Stimulated activated naive CD8-positive, alpha-beta T cell treated with anti-CD3 and anti-CD28 coated beads, Interleukin-15, Interleukin-2, amounts not matched to agents 100 U/mL and 50 U/mL, for 24 hours (primary cell): ENCODE measurements around the gene NABP1.

ENCODE experiments used
- ATAC-seq: fragments of 150-1000 bp; cut with Tn5 transposase; one replicate; pipeline ENCODE4 v1.10.0; 2021
- DNase-seq: peaks from one replicate; pipeline ENCODE4 v3.0.0; 2021

The NABP1 gene

GRCh38 chr2:191680639-191681038 is 2.7 kb downstream of the NABP1 start:
- DNase-seq (no peak), ATAC-seq (no peak)

- no peak for DNase-seq
- ATAC-seq, result no peak
Observed at GRCh38 chr2:191682126-191682525, 4.2 kb downstream of the NABP1 start.

GRCh38 chr2:191686066-191686465 is 8.1 kb downstream of the NABP1 start:
- no peak for DNase-seq

DNA sequence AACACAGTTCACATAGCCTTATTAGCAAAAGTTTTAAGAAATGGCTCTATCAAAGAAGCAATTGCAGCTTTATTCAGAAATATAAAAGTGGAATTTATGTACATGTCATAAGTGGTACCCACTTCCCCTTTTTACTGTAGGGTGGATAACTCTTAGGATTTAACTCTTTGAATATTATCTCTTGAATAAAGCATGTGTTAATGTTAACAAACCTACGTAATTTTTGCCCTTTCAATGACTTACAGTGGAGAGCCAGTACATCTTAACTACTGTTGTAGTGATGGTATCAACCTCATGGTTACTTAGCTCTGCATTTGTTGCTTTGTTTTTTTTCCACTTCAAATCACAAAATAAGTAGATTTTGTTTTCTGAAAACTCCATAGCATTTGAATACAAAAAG is 8.8 kb downstream of the NABP1 start:
- DNase-seq, result no peak
- no peak for ATAC-seq

More at GRCh38 chr2:191686066-191686465, 8.1 kb downstream of the NABP1 start:
- ATAC-seq, result no peak

- DNase-seq (no peak), ATAC-seq (no peak)
Observed at GRCh38 chr2:191687867-191688266, 9.9 kb downstream of the NABP1 start.

GRCh38 chr2:191688934-191689695 is 11.2 kb downstream of the NABP1 start:
- no peak for ATAC-seq
- DNase-seq, result no peak

GRCh38 chr2:191690327-191690726 is 12.4 kb downstream of the NABP1 start:
- no peak for ATAC-seq
- DNase-seq, result no peak

DNA sequence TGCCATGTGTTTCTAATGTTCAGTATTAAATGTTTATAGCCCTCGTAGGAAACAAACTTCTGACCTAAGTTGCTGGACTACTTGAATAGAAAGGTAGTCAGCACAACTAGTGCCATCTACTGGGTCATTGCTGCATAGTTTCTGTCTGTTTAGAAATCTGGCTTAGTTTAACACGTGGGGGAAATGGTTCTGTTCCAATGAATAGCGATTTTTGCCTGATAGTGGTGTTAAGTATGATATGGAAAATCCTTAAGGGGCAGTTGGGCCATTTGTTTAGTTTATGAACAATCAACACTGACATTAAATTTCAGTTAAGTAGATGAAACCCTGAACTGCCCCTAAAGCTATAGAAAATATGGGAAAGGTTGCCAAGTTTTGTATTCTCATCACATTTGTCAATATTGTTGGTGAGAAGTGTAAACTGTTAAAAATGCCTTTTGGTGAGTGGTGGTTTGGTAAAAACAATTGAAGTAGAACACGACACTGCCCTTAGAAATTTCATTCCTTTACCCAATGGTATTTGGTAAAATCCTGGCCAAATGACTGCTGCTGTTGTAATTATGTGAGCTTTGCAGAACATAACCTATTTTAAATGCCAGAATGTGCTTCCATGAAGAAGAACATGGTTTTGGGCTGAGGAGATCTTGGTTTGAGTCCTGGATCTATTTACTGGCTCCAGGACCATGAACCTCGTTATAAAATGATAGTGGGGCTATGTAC is 13.2 kb downstream of the NABP1 start:
- peak; percentile 58 for ATAC-seq
- DNase-seq, result peak; percentile 43

DNA sequence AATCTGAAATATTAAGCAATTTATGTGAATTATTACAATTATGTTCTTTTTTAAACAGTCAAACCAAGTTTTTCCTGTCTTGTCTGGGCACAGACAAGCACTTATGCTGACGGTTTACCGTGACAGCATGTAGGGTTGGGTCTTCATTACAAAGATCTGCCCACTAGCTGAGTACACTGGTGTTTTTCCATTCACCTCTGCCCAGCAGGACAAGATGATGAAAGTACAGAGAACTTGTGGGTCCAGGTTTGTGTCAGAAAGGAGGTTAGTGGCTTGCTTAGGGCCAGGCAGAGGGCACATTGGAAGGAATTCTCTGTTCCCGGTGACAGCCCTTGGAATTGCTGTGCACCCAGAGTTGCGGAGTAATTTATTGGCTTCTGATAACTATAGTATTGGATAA is 14.0 kb downstream of the NABP1 start:
- no peak for ATAC-seq
- DNase-seq, result no peak

DNA sequence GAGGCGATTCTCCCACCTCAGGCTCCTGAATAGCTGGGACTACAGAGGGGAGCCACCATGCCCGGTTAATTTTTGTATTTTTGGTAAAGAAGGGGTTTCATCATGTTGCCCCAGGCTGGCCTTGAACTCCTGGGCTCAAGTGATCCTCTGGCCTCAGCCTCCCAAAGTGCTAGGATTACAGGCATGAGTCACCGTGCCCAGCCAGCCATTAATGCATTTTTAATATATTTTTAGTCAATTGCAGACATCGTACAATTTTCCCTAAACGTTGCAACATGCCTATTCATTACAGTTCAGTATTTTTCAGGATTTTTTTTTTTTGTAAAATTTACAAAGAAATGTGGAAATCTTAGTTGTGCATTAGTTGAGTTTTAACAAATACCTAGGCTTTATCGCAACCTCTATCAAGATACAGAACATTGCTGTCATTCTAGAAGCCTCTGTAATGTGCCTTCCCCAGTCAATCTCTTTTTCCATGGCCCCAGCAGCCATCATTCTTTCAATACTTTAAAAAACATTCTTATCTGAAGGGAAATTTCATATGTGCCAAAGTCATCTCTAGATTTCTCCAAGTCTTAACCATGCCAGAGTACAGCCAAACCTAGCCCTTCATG is 14.7 kb downstream of the NABP1 start:
- ATAC-seq, result no peak
- no peak for DNase-seq

GRCh38 chr2:191693166-191693565 is 15.2 kb downstream of the NABP1 start:
- no peak for ATAC-seq

DNA sequence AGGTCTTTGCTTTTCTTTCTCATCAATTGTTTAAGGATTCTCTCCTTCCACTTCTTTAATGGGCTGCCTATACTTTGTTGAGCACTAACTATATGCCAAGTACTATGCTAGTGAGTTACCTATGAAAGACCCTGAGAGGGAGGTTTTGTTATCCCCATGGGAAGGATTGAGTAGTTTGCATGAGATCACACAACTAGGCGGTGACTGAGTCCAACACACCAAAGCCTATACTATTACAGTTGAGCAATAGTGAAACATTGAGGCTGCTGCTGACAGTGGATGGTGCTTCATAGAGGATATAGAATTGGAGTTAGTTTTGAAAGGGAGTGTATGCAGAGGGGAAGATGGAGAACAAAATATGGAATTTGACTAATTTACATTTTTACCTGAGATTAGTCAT is 15.8 kb downstream of the NABP1 start:
- ATAC-seq (peak; percentile 44), DNase-seq (no peak)

More at GRCh38 chr2:191693166-191693565, 15.2 kb downstream of the NABP1 start:
- DNase-seq, result no peak

DNA sequence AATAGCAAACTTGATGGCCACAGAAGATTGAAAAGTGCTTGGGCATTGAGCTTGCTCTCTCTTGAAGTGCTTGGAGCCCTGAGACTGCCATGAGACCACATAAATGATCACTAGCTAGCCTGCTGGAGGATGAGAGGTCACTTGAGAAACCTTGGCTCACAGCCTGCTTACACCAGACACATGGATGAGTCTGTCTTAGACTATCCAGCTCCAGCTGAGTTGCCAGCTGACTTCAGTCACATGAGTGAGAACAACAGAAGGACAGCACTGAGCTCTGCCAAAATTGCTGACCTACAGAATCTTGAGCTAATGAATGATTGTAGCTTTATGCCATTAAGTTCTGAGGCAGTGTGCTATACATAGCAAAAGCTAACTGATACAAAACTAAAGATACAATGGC is 18.1 kb downstream of the NABP1 start:
- no peak for ATAC-seq
- DNase-seq, result no peak

GRCh38 chr2:191696966-191697365 is 19.0 kb downstream of the NABP1 start:
- ATAC-seq (no peak), DNase-seq (no peak)

- ATAC-seq (no peak), DNase-seq (no peak)
Observed at GRCh38 chr2:191697870-191698269, 19.9 kb downstream of the NABP1 start.

DNA sequence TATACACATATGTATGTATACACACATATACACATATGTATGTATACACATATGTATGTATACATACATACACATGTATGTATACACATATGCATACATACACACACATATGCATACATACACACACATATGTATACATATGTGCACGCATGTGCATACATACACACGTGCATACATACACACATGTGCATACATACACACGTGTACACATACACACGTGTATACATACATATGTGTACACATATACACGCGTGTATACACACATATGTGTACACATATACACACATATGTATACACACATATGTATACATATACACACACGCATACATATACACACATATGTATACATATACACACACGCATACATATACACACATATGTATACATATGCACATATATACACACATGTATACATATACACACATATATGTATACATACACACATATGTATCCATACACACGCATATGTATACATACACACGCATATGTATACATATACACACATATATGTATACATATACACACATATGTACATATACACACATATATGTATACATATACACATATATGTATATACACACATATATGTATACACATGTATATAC is 21.5 kb downstream of the NABP1 start:
- ATAC-seq, result no peak

DNA sequence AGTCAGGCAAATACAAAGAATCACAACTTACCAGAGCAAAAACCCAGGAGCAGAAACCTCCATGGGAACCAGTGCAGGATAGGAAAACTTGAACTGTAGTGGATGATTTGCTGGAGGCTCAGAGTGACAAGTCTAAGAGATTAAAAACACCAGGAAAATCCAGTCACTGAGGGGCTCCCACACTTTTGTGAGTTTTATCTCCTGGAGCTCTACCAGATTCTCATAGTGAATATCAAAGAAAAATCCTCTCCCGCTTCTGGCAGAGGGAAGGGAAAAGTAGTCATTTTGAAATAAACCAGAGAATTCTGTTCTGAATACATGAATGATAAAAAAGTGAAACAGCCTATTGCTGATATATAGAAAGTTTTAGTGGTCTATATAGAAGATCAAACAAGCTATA is 23.1 kb downstream of the NABP1 start:
- DNase-seq, result no peak
- ATAC-seq, result no peak

More for the DNA sequence above, 21.5 kb downstream of the NABP1 start:
- DNase-seq, result no peak

GRCh38 chr2:191701696-191702095 is 23.8 kb downstream of the NABP1 start:
- no peak for DNase-seq
- ATAC-seq, result no peak

- ATAC-seq, result no peak
- no peak for DNase-seq
Observed at GRCh38 chr2:191703079-191703725, 25.3 kb downstream of the NABP1 start.

DNA sequence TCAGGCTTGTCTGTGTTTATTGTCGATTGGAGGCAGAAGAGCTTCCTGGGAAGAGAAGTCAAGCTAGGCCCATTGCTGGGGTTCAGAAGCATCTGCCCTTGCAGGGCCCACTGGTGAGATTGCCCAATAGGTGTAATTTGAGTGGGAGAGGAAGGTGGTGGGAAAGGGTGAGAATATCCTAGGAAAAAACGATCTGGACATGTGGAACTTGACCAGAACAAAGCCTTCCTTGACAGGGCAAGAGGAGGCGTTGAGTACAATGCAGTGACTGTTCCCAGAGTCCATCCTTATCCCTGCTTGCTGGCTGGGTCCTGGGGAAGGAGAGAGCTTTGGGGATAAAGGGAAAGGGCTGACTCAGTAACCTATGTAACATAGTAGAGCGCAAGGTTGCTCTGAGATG is 27.1 kb downstream of the NABP1 start:
- DNase-seq, result no peak
- no peak for ATAC-seq

- no peak for ATAC-seq
- DNase-seq, result no peak
Observed at GRCh38 chr2:191705701-191706100, 27.8 kb downstream of the NABP1 start.

DNA sequence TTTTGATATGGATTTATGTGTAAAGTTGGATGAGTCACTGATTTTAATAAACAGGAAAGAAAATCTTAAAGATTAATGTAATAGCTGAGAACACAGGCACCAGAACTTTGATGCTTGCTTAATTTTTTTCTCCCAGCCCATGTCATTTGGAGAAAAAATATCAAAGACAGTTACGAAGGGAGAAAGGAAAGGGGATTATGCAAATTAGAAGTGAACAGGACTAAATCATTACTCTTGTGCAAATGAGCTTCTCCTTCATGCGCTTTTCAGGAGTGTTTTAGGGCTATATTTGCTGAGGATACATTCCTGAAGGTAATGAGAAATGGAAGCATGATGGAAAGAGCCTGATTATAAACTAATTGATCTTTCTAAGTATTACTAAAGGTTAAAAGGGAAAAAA is 28.9 kb downstream of the NABP1 start:
- ATAC-seq (no peak), DNase-seq (no peak)
